22Rv1 (cell line): ENCODE results near the gene SPTAN1.

Experiments
- H3K27ac ChIP-seq: fragments of 450-650 bp; 2 replicates; pipeline ENCODE4 v1.5.1; 2017
- ZFX ChIP-seq: fragments of 450-650 bp; IDR thresholded peaks from 2 replicates; pipeline ENCODE4 v1.6.1; 2017; ENCODE audit warnings: antibody characterized with exemption, borderline replicate concordance
- TF ChIP-seq, protein P1 (sequence below): fragments of 450-650 bp; IDR thresholded peaks from 2 replicates; pipeline ENCODE4 v1.5.1; 2017; ENCODE audit warnings: mild to moderate bottlenecking

SPTAN1 gene

DNA sequence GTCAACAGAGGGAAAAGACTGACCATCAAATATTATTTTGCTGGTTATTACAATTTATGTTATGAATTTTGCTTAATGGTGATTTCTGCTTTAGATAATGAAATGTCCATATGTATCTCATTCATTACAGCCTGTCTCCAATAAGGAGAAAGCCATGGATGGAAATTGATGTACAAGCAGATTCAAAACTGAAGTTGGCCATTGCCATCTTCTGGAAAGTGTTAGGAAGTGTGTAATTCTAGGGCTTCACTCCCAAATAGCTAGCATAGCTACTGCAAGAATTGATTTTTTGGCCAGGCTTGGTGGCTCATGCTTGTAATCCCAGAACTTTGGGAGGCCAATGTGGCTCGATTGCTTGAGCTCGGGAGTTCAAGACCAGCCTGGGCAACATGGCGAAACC is 58.5 kb downstream of the SPTAN1 start:
- TF ChIP-seq ZFX: no peak
- TF ChIP-seq, protein P1, sequence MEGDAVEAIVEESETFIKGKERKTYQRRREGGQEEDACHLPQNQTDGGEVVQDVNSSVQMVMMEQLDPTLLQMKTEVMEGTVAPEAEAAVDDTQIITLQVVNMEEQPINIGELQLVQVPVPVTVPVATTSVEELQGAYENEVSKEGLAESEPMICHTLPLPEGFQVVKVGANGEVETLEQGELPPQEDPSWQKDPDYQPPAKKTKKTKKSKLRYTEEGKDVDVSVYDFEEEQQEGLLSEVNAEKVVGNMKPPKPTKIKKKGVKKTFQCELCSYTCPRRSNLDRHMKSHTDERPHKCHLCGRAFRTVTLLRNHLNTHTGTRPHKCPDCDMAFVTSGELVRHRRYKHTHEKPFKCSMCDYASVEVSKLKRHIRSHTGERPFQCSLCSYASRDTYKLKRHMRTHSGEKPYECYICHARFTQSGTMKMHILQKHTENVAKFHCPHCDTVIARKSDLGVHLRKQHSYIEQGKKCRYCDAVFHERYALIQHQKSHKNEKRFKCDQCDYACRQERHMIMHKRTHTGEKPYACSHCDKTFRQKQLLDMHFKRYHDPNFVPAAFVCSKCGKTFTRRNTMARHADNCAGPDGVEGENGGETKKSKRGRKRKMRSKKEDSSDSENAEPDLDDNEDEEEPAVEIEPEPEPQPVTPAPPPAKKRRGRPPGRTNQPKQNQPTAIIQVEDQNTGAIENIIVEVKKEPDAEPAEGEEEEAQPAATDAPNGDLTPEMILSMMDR: no peak
- no peak overlapping the region for H3K27ac ChIP-seq

GRCh38 chr9:128611600-128612394 is 59.4 kb downstream of the SPTAN1 start:
- H3K27ac ChIP-seq: no peak overlapping the region
- TF ChIP-seq, protein P1: no peak
- no peak for TF ChIP-seq ZFX

DNA sequence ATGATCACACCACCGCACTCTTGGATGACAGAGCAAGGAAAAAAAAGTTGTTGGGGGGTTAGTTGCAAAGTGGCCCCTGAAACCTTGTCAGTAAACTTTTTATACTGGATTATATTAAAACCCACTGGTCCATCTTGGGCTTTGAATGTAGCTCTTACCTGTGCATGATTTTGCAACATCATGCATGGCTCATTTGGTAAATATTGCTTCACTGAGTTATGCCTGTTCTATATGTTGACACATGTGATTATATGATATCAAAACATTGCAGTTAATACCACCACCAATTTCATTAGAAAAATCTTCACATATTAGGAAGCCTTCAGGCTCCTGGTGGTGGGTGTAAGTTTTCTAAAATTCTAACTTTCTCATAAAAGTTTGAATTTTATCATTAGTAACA is 62.3 kb downstream of the SPTAN1 start:
- TF ChIP-seq ZFX: no peak
- TF ChIP-seq, protein P1: no peak
- no peak overlapping the region for H3K27ac ChIP-seq

- H3K27ac ChIP-seq: no peak overlapping the region
- TF ChIP-seq, protein P1: no peak
- no peak for TF ChIP-seq ZFX
Measured at GRCh38 chr9:128615571-128615970, 63.2 kb downstream of the SPTAN1 start.

- no peak overlapping the region for H3K27ac ChIP-seq
- TF ChIP-seq, protein P1: no peak
- no peak for TF ChIP-seq ZFX
Measured at GRCh38 chr9:128617943-128618342, 65.6 kb downstream of the SPTAN1 start.

DNA sequence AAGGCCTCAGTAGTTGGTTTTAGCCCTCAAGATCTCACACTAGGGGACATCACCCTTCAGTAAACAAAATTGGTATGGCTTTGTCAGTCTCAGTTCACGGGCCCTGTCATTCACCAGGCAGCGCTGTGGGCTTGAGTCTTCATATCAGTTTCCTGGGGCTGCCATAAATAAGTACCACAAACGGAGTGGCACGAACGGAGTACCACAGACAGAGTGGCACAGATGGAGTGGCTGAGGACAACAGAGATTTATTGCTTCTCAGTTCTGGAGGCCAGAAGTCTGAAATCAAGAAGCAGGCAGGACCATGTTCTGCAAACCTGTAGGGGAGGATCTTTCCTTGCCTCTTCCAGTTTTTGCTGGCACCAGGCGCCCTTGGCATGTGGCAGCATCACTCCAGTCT is 66.7 kb downstream of the SPTAN1 start:
- H3K27ac ChIP-seq: no peak overlapping the region
- TF ChIP-seq, protein P1: no peak
- no peak for TF ChIP-seq ZFX

DNA sequence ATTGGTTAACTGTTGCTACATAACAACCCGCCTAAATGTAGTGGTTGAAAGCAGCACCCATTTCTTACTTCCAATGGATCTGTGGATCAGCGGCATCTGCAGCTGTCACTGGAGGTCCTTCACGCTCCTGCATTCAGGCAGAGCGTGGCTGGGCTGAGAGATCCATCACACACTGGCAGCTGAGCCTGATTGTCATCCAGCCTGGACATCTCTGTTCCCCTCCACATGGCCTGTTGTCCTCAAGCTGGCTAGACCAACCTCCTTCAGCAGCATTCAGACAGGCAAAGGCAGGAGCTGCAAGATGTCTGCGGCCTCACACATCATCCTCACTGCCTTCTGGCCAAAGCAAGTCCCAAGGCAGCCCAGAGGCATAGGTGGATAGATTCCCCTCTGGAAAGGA is 67.4 kb downstream of the SPTAN1 start:
- H3K27ac ChIP-seq: no peak overlapping the region
- TF ChIP-seq, protein P1: no peak
- no peak for TF ChIP-seq ZFX
